Activated CD8-positive, alpha-beta T cell treated with anti-CD3 and anti-CD28 coated beads, Interleukin-2, amount 10 ng/mL, durations not matched to agents 7 days and 5 days (primary cell): ENCODE measurements around the gene TMEM98. TPM values are rescaled to one million over a fixed set of nuclear protein-coding genes. Genes with fewer than 3 reads are reported as not detected.
"Not testable (repeated sequence)": the region's sequence is repeated elsewhere in the genome, so short reads cannot be mapped to it uniquely, and the experiment has no call there.

Experiments
- ATAC-seq: fragments of 150-1000 bp; cut with Tn5 transposase; one replicate; pipeline ENCODE4 v1.10.0; 2021; ENCODE audit warnings: moderate library complexity
- CTCF ChIA-PET: fragments of 350-600 bp; sonication (Branson Sonifier 250); formaldehyde crosslinking; loops from one replicate; lab custom pipeline; 2021; ENCODE audit warnings: antibody characterized with exemption; lab: Charles Lee
- POLR2A ChIA-PET: fragments of 350-600 bp; sonication (Branson Sonifier 250); formaldehyde crosslinking; loops from one replicate; lab custom pipeline; 2021; ENCODE audit warnings: antibody characterized with exemption; lab: Charles Lee
- DNase-seq: peaks from one replicate; pipeline ENCODE4 v3.0.0-alpha.2; 2020
- H3K27ac Mint-ChIP-seq: one replicate; pipeline ENCODE4 v1.8.0; 2021; ENCODE audit warnings: mild to moderate bottlenecking, mixed read lengths
- H3K27me3 Mint-ChIP-seq: one replicate; pipeline ENCODE4 v1.8.0; 2021; ENCODE audit warnings: low read depth, mixed read lengths
- H3K36me3 Mint-ChIP-seq: one replicate; pipeline ENCODE4 v1.8.0; 2021; ENCODE audit warnings: low read depth, mixed read lengths
- H3K4me1 Mint-ChIP-seq: one replicate; pipeline ENCODE4 v1.8.0; 2021; ENCODE audit warnings: low read depth, mixed read lengths
- H3K4me3 Mint-ChIP-seq: one replicate; pipeline ENCODE4 v1.8.0; 2021; ENCODE audit warnings: mild to moderate bottlenecking, mixed read lengths
- H3K9me3 Mint-ChIP-seq: one replicate; pipeline ENCODE4 v1.8.0; 2022; ENCODE audit warnings: mixed read lengths; ENCODE audit not compliant: insufficient read depth
- total RNA-seq, 2 experiments: library from RNA; stranded (reverse); gene quantifications; one replicate each; pipeline ENCODE4 v1.2.3, GENCODE V29; 2021

Gene TMEM98
- total RNA-seq, 2 experiments from 2014 or later: not detected

DNA sequence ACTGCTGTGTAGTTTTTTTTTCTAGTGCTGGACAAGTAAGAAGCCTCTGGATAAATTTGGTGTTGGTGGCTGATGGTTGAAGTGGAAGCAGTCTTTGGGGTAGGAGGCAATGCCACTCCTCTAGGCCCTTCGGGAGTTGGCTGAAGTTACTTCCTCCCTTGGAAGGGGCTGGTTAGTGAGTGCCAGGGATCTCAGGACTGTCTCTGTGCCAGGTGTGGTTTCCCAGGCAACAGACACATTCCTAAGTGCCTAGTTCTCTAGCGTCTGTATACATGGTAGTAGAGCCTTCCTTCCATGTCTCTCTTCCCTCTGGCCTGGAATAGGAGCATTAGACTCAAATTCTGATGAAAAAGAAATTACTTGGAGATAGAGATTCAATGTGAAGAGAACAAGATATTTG lies 15.3 kb downstream of the TMEM98 start:
- H3K27ac Mint-ChIP-seq: no peak overlapping the region
- ATAC-seq (no peak), DNase-seq (no peak)
- H3K4me1 Mint-ChIP-seq: no peaks in the 10 kb centered on the region
- no peaks in the 10 kb centered on the region for H3K36me3 Mint-ChIP-seq
- H3K4me3 Mint-ChIP-seq: no peak overlapping the region
- CTCF ChIA-PET: no interaction called here
- H3K9me3 Mint-ChIP-seq: no peaks in the 10 kb centered on the region
- H3K27me3 Mint-ChIP-seq: peaks cover 20% of the 10 kb centered on the region
- POLR2A ChIA-PET: no interaction called here

DNA sequence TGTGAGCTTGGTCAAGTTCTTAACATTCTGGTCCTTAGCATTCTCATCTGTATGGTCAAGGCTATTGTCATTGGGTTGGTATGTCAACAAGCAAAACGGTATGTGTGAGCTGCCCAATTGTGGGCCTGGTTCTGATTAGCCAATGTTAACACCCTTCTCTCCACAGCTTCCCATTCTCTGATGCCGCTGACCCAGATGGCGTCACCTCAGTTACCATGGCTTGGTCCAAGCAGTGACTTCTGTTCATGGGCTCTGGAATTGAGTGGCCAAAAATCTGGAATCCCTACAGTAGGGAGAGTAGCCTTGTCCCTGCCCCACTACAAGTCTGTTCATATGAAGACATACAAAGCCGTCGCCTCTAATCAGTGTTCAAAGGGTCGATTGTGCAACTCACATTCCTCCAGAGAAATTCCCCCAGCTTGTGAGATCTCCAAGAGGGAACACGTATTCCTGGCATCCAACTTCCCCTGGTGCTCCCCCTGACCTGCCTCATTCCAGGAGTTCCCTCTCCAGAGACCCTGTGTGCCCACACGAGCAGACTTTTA lies 15.8 kb downstream of the TMEM98 start:
- ChIA-PET POLR2A (interaction anchor here (0.6 kb wide), 1 partner anchor 168 kb away, joined by 3 read pairs; no protein-coding TSS in a partner anchor), CTCF (no interaction called here)
- Mint-ChIP-seq H3K27ac (no peak overlapping the region), H3K4me1 (no peaks in the 10 kb centered on the region), H3K4me3 (no peak overlapping the region), H3K27me3 (peaks cover 20% of the 10 kb centered on the region), H3K9me3 (no peaks in the 10 kb centered on the region), H3K36me3 (no peaks in the 10 kb centered on the region)
- no peak for ATAC-seq
- no peak for DNase-seq

DNA sequence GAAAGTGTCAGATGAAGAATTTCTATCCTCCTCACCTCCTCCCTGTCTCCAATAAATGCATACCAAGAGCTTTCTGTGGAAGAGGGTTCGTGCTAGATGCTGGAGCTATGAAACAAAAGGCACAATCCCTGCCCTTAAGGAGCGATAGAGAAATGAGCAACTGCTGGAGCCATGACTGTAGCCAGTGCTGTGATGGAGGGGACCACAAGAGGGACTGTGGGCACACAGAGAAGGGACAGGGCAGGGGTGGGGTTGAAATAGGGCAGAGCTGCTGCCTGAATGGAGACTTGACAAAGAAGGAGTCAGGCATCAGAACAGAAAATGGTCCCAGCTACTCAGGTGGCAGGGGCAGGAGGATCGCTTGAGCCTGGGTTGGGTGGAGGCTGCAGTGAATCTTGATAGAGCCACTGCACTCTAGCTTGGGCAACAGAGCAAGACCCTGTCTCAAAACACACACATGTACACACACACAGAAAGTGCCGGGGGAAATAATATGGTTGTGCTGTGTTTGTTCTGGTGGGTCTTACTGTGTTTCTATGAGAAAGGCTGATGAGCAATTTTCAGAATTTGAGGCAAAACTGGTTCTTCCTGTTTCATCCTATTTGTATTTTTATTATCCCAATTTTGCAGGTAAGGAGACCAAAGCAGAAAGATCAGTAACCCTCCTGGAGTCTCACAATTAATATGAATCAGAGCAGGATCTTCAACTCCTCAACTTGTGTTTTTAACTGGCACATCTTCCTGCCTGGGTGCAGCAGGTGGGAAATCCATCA lies 16.5 kb downstream of the TMEM98 start:
- Mint-ChIP-seq H3K27me3 (peaks cover 18% of the 10 kb centered on the region), H3K9me3 (no peaks in the 10 kb centered on the region), H3K4me1 (no peaks in the 10 kb centered on the region), H3K4me3 (no peak overlapping the region), H3K27ac (no peak overlapping the region), H3K36me3 (no peaks in the 10 kb centered on the region)
- CTCF ChIA-PET: no interaction called here
- ATAC-seq (no peak), DNase-seq (no peak)
- POLR2A ChIA-PET: interaction anchor here (0.6 kb wide), 1 partner anchor 167 kb away, joined by 3 read pairs; no protein-coding TSS in a partner anchor

DNA sequence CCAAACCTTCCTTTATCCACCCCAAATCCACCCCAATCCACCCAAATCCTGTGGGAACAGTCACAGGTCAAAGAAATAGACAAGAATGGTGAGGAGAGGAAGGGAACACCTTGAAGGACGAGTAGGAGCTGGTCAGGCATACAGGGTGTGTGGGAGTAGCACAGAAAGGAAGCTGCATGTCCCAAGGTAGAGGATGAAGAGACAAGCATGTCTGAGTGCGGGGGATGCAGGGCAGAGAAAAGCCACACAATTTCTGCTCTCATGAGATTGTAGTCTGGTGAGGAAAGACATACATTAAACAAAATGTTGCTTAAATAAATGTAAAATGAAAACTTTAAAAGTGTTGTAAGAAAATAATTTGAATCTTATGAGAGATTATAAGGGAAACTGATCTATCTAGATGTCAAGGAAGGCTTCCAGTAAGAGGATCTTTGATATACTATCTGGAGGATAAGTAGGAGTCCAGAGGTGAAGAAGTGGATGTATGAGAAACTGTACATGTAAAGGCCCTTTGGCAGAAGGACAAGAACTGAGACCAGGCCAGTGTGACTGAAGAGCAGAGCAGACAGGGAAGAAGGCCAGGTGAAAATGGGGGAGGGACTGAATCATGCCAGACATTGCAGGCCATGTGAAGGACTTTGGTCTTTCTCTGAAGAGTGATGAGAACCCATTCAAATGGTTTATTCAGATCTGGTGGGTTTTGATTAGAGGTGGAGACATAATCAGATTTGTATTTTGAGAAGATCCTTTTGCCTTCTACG lies 18.6 kb downstream of the TMEM98 start:
- H3K36me3 Mint-ChIP-seq: no peaks in the 10 kb centered on the region
- H3K27ac Mint-ChIP-seq: no peak overlapping the region
- no peak overlapping the region for H3K4me3 Mint-ChIP-seq
- POLR2A ChIA-PET: no interaction called here
- CTCF ChIA-PET: interaction anchor here (1.0 to 1.1 kb wide), 2 partner anchors 11 to 163 kb away, joined by 6 to 7 read pairs; no protein-coding TSS in a partner anchor
- H3K9me3 Mint-ChIP-seq: no peaks in the 10 kb centered on the region
- ATAC-seq: no peak
- DNase-seq: no peak
- H3K4me1 Mint-ChIP-seq: no peaks in the 10 kb centered on the region
- peaks cover 18% of the 10 kb centered on the region for H3K27me3 Mint-ChIP-seq

DNA sequence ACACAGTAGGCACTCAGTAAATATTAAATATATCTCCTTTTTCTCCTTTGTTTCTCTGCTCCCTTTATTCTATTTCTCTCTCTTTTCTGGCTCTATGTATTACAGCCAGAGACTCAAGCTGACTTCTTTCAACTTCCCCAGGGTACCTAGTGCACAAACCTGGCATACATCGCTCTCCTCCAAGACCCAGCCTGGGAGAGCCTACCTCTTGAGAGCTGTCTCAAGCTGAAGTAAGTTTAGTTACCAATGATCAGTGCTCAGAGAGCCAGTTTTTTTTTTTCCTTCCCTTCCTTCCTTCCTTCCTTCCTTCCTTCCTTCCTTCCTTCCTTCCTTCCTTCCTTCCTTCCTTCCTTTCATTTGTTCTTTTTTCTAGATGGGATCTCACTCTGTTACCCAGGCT lies 19.8 kb downstream of the TMEM98 start:
- POLR2A ChIA-PET: no interaction called here
- DNase-seq: no peak
- ATAC-seq: no peak
- H3K4me1 Mint-ChIP-seq: no peaks in the 10 kb centered on the region
- H3K9me3 Mint-ChIP-seq: no peaks in the 10 kb centered on the region
- CTCF ChIA-PET: no interaction called here
- no peak overlapping the region for H3K27ac Mint-ChIP-seq
- no peak overlapping the region for H3K4me3 Mint-ChIP-seq
- no peaks in the 10 kb centered on the region for H3K36me3 Mint-ChIP-seq
- peaks cover 22% of the 10 kb centered on the region for H3K27me3 Mint-ChIP-seq

DNA sequence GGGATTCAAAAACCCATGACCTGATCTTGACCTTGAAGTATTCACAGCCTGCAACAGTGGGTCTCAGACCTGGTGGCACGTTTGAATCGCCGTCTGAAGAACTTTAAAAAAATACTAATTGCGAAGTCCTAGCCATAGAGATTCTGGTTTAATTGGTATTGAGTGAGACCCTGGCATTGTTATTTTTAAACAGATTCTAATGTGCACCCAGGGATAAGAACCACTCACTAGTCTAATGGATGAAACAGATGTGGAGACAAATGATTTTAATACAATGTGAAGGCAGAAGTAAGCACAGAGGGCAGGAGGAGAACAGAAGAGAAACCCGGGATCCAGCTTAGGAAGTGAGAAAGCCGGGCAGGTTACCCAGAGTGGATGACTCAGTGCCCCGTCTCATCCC lies 21.2 kb downstream of the TMEM98 start:
- DNase-seq (no peak), ATAC-seq (no peak)
- Mint-ChIP-seq H3K27me3 (peaks cover 19% of the 10 kb centered on the region), H3K4me1 (no peaks in the 10 kb centered on the region), H3K9me3 (no peaks in the 10 kb centered on the region), H3K27ac (no peak overlapping the region), H3K4me3 (no peak overlapping the region), H3K36me3 (no peaks in the 10 kb centered on the region)
- POLR2A ChIA-PET: no interaction called here
- CTCF ChIA-PET: no interaction called here

DNA sequence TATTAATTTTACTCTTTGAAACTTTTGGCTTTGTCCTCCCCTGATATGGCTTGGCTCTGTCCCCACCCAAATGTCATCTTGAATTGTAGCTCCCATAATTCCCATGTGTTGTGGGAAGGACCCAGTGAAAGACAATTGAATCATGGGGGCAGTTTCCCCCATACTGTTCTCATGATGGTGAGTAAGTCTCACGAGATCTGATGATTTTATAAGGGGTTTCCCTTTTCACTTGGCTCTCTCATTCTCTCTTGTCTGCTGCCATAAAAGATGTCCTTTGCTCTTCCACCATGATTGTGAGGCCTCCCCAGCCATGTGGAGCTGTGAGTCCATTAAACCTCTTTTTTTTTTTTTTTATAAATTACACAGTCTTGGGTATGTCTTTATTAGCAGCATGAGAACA lies 24.5 kb downstream of the TMEM98 start:
- CTCF ChIA-PET: interaction anchor here (1.7 kb wide), 1 partner anchor 16 kb away, joined by 5 read pairs; no protein-coding TSS in a partner anchor

DNA sequence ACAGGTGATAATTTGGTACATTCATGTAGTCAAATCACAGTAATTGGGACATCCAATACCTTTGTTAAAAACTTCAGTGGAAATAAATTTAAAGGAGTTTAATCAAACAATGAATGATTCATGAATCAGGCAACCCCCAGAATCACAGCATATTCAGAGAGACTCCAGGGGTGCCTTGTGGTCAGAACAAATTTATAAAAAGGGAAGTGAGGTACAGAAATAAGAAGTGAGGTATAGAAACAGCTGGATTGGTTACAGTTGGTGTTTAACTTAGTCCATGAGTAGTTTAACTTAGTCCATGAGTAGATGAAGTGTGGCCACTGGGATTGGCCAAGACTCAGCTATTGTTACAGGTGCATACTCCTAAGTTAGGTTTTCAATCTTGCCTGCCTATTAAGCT lies 25.1 kb downstream of the TMEM98 start:
- no peak overlapping the region for H3K27ac Mint-ChIP-seq
- no peak for ATAC-seq
- peaks cover 16% of the 10 kb centered on the region for H3K27me3 Mint-ChIP-seq
- POLR2A ChIA-PET: no interaction called here
- no peaks in the 10 kb centered on the region for H3K9me3 Mint-ChIP-seq
- H3K4me3 Mint-ChIP-seq: no peak overlapping the region
- H3K4me1 Mint-ChIP-seq: no peaks in the 10 kb centered on the region
- CTCF ChIA-PET: interaction anchor here (1.7 kb wide), 1 partner anchor 17 kb away, joined by 5 read pairs; no protein-coding TSS in a partner anchor
- no peak for DNase-seq
- no peaks in the 10 kb centered on the region for H3K36me3 Mint-ChIP-seq

More for the DNA sequence above, 24.5 kb downstream of the TMEM98 start:
- H3K4me1 Mint-ChIP-seq, H3K9me3 Mint-ChIP-seq, DNase-seq, H3K4me3 Mint-ChIP-seq, H3K36me3 Mint-ChIP-seq, ATAC-seq, H3K27ac Mint-ChIP-seq: not testable (repeated sequence)
- H3K27me3 Mint-ChIP-seq: peaks cover 15% of the 10 kb centered on the region
- POLR2A ChIA-PET: interaction anchor here (0.6 kb wide), 1 partner anchor 515 kb away, joined by 3 read pairs; no protein-coding TSS in a partner anchor

DNA sequence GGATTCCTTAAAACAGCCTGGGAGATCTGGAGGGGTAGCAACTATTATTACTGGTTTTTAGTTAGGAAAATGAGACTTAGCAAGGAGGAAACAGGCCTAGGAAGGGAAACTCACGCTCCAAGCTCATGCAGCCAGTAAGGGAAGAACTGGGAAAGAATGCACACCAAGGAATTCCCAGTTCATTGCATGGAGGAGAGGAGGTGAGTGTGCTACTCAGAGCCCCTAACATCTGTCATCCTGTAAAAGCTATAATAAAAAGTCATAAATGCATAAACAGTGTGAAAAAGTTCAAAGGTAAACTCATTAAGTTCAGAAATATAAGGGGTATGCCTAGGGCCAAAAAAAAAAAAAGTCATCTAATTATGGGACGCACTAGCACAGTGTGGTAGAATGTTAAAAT lies 25.9 kb downstream of the TMEM98 start:
- Mint-ChIP-seq H3K9me3 (no peaks in the 10 kb centered on the region), H3K4me1 (no peaks in the 10 kb centered on the region), H3K4me3 (no peak overlapping the region), H3K27ac (no peak overlapping the region), H3K27me3 (peaks cover 18% of the 10 kb centered on the region), H3K36me3 (no peaks in the 10 kb centered on the region)
- DNase-seq: no peak
- ChIA-PET POLR2A (no interaction called here), CTCF (no interaction called here)
- ATAC-seq: no peak

DNA sequence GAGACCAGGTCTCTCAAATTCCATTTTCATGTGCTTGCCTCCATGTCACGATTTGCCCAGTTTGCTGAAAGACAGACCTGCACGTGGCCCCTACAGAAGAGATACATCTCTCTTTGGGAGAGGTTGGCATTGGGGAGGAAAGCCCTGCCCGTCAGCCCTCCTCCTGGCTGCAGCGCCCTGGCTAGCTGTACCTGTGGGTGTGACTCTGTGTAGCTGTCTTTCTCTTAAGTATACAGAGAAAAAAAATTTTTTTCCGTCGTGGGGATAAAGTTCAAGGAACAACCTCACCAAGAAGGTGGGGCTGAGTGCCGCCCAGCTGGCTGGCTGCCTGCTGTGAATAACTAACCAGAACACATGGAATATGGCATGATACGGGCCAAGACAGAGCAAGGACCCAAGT lies 26.5 kb downstream of the TMEM98 start:
- ATAC-seq (no peak), DNase-seq (no peak)
- Mint-ChIP-seq H3K36me3 (no peaks in the 10 kb centered on the region), H3K4me1 (no peaks in the 10 kb centered on the region), H3K4me3 (no peak overlapping the region), H3K9me3 (no peaks in the 10 kb centered on the region), H3K27ac (no peak overlapping the region), H3K27me3 (peaks cover 18% of the 10 kb centered on the region)
- POLR2A ChIA-PET: no interaction called here
- CTCF ChIA-PET: no interaction called here

DNA sequence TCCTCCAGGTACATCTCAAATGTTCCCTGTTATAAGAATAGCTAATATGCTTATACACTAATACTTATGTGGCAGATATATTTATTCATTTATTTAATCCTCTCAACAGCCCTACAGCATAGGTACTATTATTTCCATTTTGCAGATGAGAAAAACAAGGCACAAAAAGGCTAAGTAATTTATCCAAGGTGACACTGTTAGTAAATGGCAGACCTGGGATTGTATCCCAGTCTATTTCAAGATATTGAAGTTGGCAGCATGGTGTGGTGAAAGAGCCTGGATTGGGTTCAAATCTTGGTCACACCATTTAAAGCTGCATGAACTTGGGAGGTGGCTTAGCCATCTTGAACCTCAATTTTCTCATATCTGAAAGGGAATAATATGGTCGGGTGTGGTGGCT lies 27.2 kb downstream of the TMEM98 start:
- Mint-ChIP-seq H3K27ac (no peak overlapping the region), H3K9me3 (no peaks in the 10 kb centered on the region), H3K27me3 (peaks cover 18% of the 10 kb centered on the region), H3K4me1 (no peaks in the 10 kb centered on the region), H3K36me3 (no peaks in the 10 kb centered on the region), H3K4me3 (no peak overlapping the region)
- no peak for ATAC-seq
- no peak for DNase-seq
- CTCF ChIA-PET: interaction anchor here (2.0 kb wide), 1 partner anchor 14 kb away, joined by 5 read pairs; no protein-coding TSS in a partner anchor
- POLR2A ChIA-PET: no interaction called here
